ENCODE data around the gene SPG7. TPM values are rescaled to one million over a fixed set of nuclear protein-coding genes. Genes with fewer than 3 reads are reported as not detected.

Gene SPG7
- total RNA-seq, 1 experiment from 2014 or later, result 160 TPM

GRCh38 chr16:89571636-89572035 is 63.4 kb downstream of the SPG7 start:
- no peak for TF ChIP-seq CTCF (conservative IDR thresholded peaks at IDR 0.05)
- TF ChIP-seq EZH2 (IDR thresholded peaks at IDR 0.05; ENCODE audit: low read depth), result no peak
- BruUV-seq (replicated peaks), result no TSS peak
- intact Hi-C loops (cut with micrococcal nuclease; ENCODE audit: unreplicated experiment), result loop anchor here (5.0 kb wide), 1 partner anchor 131 kb away; the partner anchor contains the start of gene SPATA2L

GRCh38 chr16:89572073-89572484 is 63.9 kb downstream of the SPG7 start:
- Histone ChIP-seq H3K27me3 (ENCODE audit: insufficient read depth, low read depth) (no peaks in the 10 kb centered on the region), H4K20me1 (ENCODE audit: insufficient read depth) (peaks cover 8% of the 10 kb centered on the region; the same call in 1 of the 2 replicates), H3K27ac (no peak overlapping the region), H3K36me3 (ENCODE audit: low read depth) (no peaks in the 10 kb centered on the region), H3K9me2 (ENCODE audit: insufficient read depth) (no peaks in the 10 kb centered on the region), H3K4me3 (no peak overlapping the region), H2AFZ (no peak overlapping the region), H3K9me3 (ENCODE audit: insufficient read depth, low read depth) (no peaks in the 10 kb centered on the region), H3F3A (ENCODE audit: insufficient read depth, low read depth) (peaks cover 16% of the 10 kb centered on the region; the same call in 1 of the 2 replicates), H3K4me1 (replicated peaks; ENCODE audit: insufficient read depth) (peaks cover 7% of the 10 kb centered on the region; the same call in 1 of the 2 replicates), H3K79me2 (ENCODE audit: low read depth) (peaks cover 9% of the 10 kb centered on the region; the same call in 1 of the 2 replicates), H3K4me2 (no peak overlapping the region)
- intact Hi-C loops (cut with micrococcal nuclease; ENCODE audit: unreplicated experiment), result loop anchor here (5.0 kb wide), 1 partner anchor 130 kb away; the partner anchor contains the start of gene SPATA2L
- POLR2A ChIA-PET (ENCODE audit: unreplicated experiment), result no interaction called here
- no peak for TF ChIP-seq CTCF (conservative IDR thresholded peaks at IDR 0.05)
- DNase-seq, result peak in 1 of 2 experiments; percentile 30
- CTCF ChIA-PET, result no interaction called here
- no TSS peak for BruUV-seq (replicated peaks)

More at GRCh38 chr16:89571636-89572035, 63.4 kb downstream of the SPG7 start:
- H3K4me3 ChIP-seq, result no peak overlapping the region
- peaks cover 6% of the 10 kb centered on the region; the same call in 1 of the 2 replicates for H3K4me1 ChIP-seq (replicated peaks; ENCODE audit: insufficient read depth)
- H3K9me3 ChIP-seq (ENCODE audit: insufficient read depth, low read depth), result no peaks in the 10 kb centered on the region
- no peak overlapping the region for H2AFZ ChIP-seq
- peaks cover 9% of the 10 kb centered on the region; the same call in 1 of the 2 replicates for H3K79me2 ChIP-seq (ENCODE audit: low read depth)
- no peak for DNase-seq
- H3K27ac ChIP-seq, result no peak overlapping the region
- H3K27me3 ChIP-seq (ENCODE audit: insufficient read depth, low read depth), result no peaks in the 10 kb centered on the region
- H4K20me1 ChIP-seq (ENCODE audit: insufficient read depth), result peaks cover 9% of the 10 kb centered on the region; the same call in 1 of the 2 replicates
- H3K36me3 ChIP-seq (ENCODE audit: low read depth), result no peaks in the 10 kb centered on the region
- ChIA-PET POLR2A (ENCODE audit: unreplicated experiment) (interaction anchor here (0.5 kb wide), 1 partner anchor 19 kb away, joined by 3 read pairs; no protein-coding TSS in a partner anchor), CTCF (no interaction called here)
- H3K9me2 ChIP-seq (ENCODE audit: insufficient read depth), result no peaks in the 10 kb centered on the region
- peaks cover 17% of the 10 kb centered on the region; the same call in 1 of the 2 replicates for H3F3A ChIP-seq (ENCODE audit: insufficient read depth, low read depth)
- no peak overlapping the region for H3K4me2 ChIP-seq

- CTCF ChIA-PET, result no interaction called here
- no peak overlapping the region for H3K4me2 ChIP-seq
- no TSS peak for BruUV-seq (replicated peaks)
These were observed 64.4 kb downstream of the SPG7 start for GRCh38 chr16:89572485-89573205.

More at GRCh38 chr16:89572485-89573205, 64.4 kb downstream of the SPG7 start:
- DNase-seq, result peak in 1 of 2 experiments; percentile 17
- no peaks in the 10 kb centered on the region for H3K36me3 ChIP-seq (ENCODE audit: low read depth)
- peaks cover 3% of the 10 kb centered on the region; the same call in 1 of the 2 replicates for H4K20me1 ChIP-seq (ENCODE audit: insufficient read depth)
- H3K9me2 ChIP-seq (ENCODE audit: insufficient read depth), result no peaks in the 10 kb centered on the region
- no peaks in the 10 kb centered on the region for H3K9me3 ChIP-seq (ENCODE audit: insufficient read depth, low read depth)
- H2AFZ ChIP-seq, result no peak overlapping the region
- H3F3A ChIP-seq (ENCODE audit: insufficient read depth, low read depth), result peaks cover 18% of the 10 kb centered on the region
- H3K27me3 ChIP-seq (ENCODE audit: insufficient read depth, low read depth), result no peaks in the 10 kb centered on the region
- POLR2A ChIA-PET (ENCODE audit: unreplicated experiment), result no interaction called here
- TF ChIP-seq CTCF (conservative IDR thresholded peaks at IDR 0.05) (no peak), EZH2 (IDR thresholded peaks at IDR 0.05; ENCODE audit: low read depth) (no peak)
- no peak overlapping the region for H3K4me3 ChIP-seq
- peaks cover 9% of the 10 kb centered on the region; the same call in 1 of the 2 replicates for H3K79me2 ChIP-seq (ENCODE audit: low read depth)
- peaks cover 7% of the 10 kb centered on the region; the same call in 1 of the 2 replicates for H3K4me1 ChIP-seq (replicated peaks; ENCODE audit: insufficient read depth)
- H3K27ac ChIP-seq, result no peak overlapping the region
- intact Hi-C loops (cut with micrococcal nuclease; ENCODE audit: unreplicated experiment), result loop anchor here (5.0 kb wide), 1 partner anchor 130 kb away; the partner anchor contains the start of gene SPATA2L

Measured in PC-9 (cell line).